Mucosa of rectum (tissue), 2 donors: Measurements from ENCODE around the gene CHD9NB.
"Not testable (repeated sequence)": the region's sequence is repeated elsewhere in the genome, so short reads cannot be mapped to it uniquely, and the experiment has no call there.

Experiments used
- H3K27ac ChIP-seq, 2 donors: one replicate each; pipeline ENCODE4 v1.7.0; 2013; ENCODE audit warnings: inconsistent platforms in 2 of 2, low read depth in 2 of 2, low read length in 2 of 2
- H3K27me3 ChIP-seq, 2 donors: one replicate each; pipeline ENCODE4 v1.7.0; 2013; ENCODE audit warnings: low read length in 2 of 2; ENCODE audit not compliant: control insufficient read depth in 2 of 2, insufficient read depth in 2 of 2
- H3K36me3 ChIP-seq, 2 donors: one replicate each; pipeline ENCODE4 v1.7.0; 2013; ENCODE audit warnings: low read length in 2 of 2; ENCODE audit not compliant: control insufficient read depth in 2 of 2, insufficient read depth in 2 of 2
- H3K4me1 ChIP-seq, 2 donors: one replicate each; pipeline ENCODE4 v1.7.0; 2013; ENCODE audit warnings: low read length in 2 of 2, mild to moderate bottlenecking in 1 of 2; ENCODE audit not compliant: control insufficient read depth in 2 of 2, insufficient read depth in 2 of 2
- H3K4me3 ChIP-seq, 2 donors: one replicate each; pipeline ENCODE4 v1.7.0; 2013; ENCODE audit warnings: low read length in 2 of 2
- H3K9ac ChIP-seq, 2 donors: one replicate each; pipeline ENCODE4 v1.7.0; 2013; ENCODE audit warnings: low read length in 2 of 2, low read depth in 1 of 2, mild to moderate bottlenecking in 1 of 2
- H3K9me3 ChIP-seq, 2 donors: one replicate each; pipeline ENCODE4 v1.7.0; 2013; ENCODE audit warnings: low read length in 2 of 2; ENCODE audit not compliant: control insufficient read depth in 2 of 2
- donor health status: healthy.
- donor health status: Normal muscosa, but diverticular disease.

Gene CHD9NB

GRCh38 chr16:53084141-53084541, 31.4 kb upstream of the CHD9NB start:
- no peaks in the 10 kb centered on the region for H3K27me3 ChIP-seq
- peaks cover 9 to 16% of the 10 kb centered on the region in 2 donors for H3K4me1 ChIP-seq
- H3K9me3 ChIP-seq: no peaks in the 10 kb centered on the region
- H3K4me3 ChIP-seq: no peak overlapping the region
- no peak overlapping the region for H3K27ac ChIP-seq
- no peaks in the 10 kb centered on the region for H3K36me3 ChIP-seq
- H3K9ac ChIP-seq: no peak overlapping the region

- H3K9ac ChIP-seq: no peak overlapping the region
- H3K4me1 ChIP-seq: peaks cover 9 to 18% of the 10 kb centered on the region in 2 donors
- no peak overlapping the region for H3K27ac ChIP-seq
- no peaks in the 10 kb centered on the region for H3K27me3 ChIP-seq
- H3K9me3 ChIP-seq: no peaks in the 10 kb centered on the region
- H3K36me3 ChIP-seq: no peaks in the 10 kb centered on the region
- no peak overlapping the region for H3K4me3 ChIP-seq
Measured at GRCh38 chr16:53083119-53083518, 30.4 kb upstream of the CHD9NB start.

GRCh38 chr16:53082509-53082908, 29.8 kb upstream of the CHD9NB start:
- Histone ChIP-seq H3K4me1 (peaks cover 9 to 18% of the 10 kb centered on the region in 2 donors), H3K27ac (no peak overlapping the region), H3K36me3 (no peaks in the 10 kb centered on the region), H3K9me3 (no peaks in the 10 kb centered on the region), H3K4me3 (no peak overlapping the region), H3K9ac (no peak overlapping the region), H3K27me3 (no peaks in the 10 kb centered on the region)

GRCh38 chr16:53081686-53082407, 29.1 kb upstream of the CHD9NB start:
- no peak overlapping the region for H3K9ac ChIP-seq
- peaks cover 9 to 18% of the 10 kb centered on the region in 2 donors for H3K4me1 ChIP-seq
- no peak overlapping the region for H3K4me3 ChIP-seq
- no peaks in the 10 kb centered on the region for H3K27me3 ChIP-seq
- H3K27ac ChIP-seq: no peak overlapping the region
- no peaks in the 10 kb centered on the region for H3K9me3 ChIP-seq
- no peaks in the 10 kb centered on the region for H3K36me3 ChIP-seq

GRCh38 chr16:53081032-53081424, 28.3 kb upstream of the CHD9NB start:
- H3K9me3 ChIP-seq: no peaks in the 10 kb centered on the region
- no peak overlapping the region for H3K4me3 ChIP-seq
- peak overlapping the region; percentile 44 to 54 for H3K27ac ChIP-seq
- H3K4me1 ChIP-seq: peaks cover 9 to 16% of the 10 kb centered on the region in 2 donors
- H3K27me3 ChIP-seq: no peaks in the 10 kb centered on the region
- H3K36me3 ChIP-seq: no peaks in the 10 kb centered on the region
- no peak overlapping the region for H3K9ac ChIP-seq

- Histone ChIP-seq H3K27ac (peak overlapping the region; percentile 44 to 54), H3K4me3 (no peak overlapping the region), H3K9ac (no peak overlapping the region)
Measured at GRCh38 chr16:53080345-53081031, 27.8 kb upstream of the CHD9NB start.

GRCh38 chr16:53078765-53079485, 26.2 kb upstream of the CHD9NB start:
- no peak overlapping the region for H3K4me3 ChIP-seq
- no peaks in the 10 kb centered on the region for H3K36me3 ChIP-seq
- H3K27ac ChIP-seq: no peak overlapping the region
- H3K9me3 ChIP-seq: no peaks in the 10 kb centered on the region
- peaks cover 5 to 6% of the 10 kb centered on the region in 2 donors for H3K4me1 ChIP-seq
- no peaks in the 10 kb centered on the region for H3K27me3 ChIP-seq
- no peak overlapping the region for H3K9ac ChIP-seq

More at GRCh38 chr16:53080345-53081031, 27.8 kb upstream of the CHD9NB start:
- Histone ChIP-seq H3K36me3 (no peaks in the 10 kb centered on the region), H3K4me1 (peaks cover 8 to 11% of the 10 kb centered on the region in 2 donors), H3K9me3 (no peaks in the 10 kb centered on the region), H3K27me3 (no peaks in the 10 kb centered on the region)

GRCh38 chr16:53078247-53078646, 25.6 kb upstream of the CHD9NB start:
- no peaks in the 10 kb centered on the region for H3K9me3 ChIP-seq
- H3K4me1 ChIP-seq: peaks cover 5 to 6% of the 10 kb centered on the region in 2 donors
- no peak overlapping the region for H3K4me3 ChIP-seq
- H3K27ac ChIP-seq: no peak overlapping the region
- H3K36me3 ChIP-seq: no peaks in the 10 kb centered on the region
- no peak overlapping the region for H3K9ac ChIP-seq
- H3K27me3 ChIP-seq: no peaks in the 10 kb centered on the region

- not testable (repeated sequence) for H3K4me1 ChIP-seq, H3K4me3 ChIP-seq
Measured at GRCh38 chr16:53075461-53075860, 22.8 kb upstream of the CHD9NB start.

GRCh38 chr16:53074296-53074695, 21.6 kb upstream of the CHD9NB start:
- H3K9me3 ChIP-seq, H3K27me3 ChIP-seq, H3K4me3 ChIP-seq, H3K9ac ChIP-seq, H3K36me3 ChIP-seq, H3K4me1 ChIP-seq, H3K27ac ChIP-seq: not testable (repeated sequence)

More at GRCh38 chr16:53075461-53075860, 22.8 kb upstream of the CHD9NB start:
- H3K27me3 ChIP-seq, H3K27ac ChIP-seq, H3K9ac ChIP-seq, H3K36me3 ChIP-seq, H3K9me3 ChIP-seq: not testable (repeated sequence)
